Astrocyte of the hippocampus (primary cell): ENCODE data around the gene TIGD7.
"Not testable (repeated sequence)": the region's sequence is repeated elsewhere in the genome, so short reads cannot be mapped to it uniquely, and the experiment has no call there.

ENCODE experiments used
- DNase-seq: peaks from one replicate; pipeline ENCODE4 v3.0.0; 2011; ENCODE audit warnings: low read depth, low spot score

TIGD7 gene

DNA sequence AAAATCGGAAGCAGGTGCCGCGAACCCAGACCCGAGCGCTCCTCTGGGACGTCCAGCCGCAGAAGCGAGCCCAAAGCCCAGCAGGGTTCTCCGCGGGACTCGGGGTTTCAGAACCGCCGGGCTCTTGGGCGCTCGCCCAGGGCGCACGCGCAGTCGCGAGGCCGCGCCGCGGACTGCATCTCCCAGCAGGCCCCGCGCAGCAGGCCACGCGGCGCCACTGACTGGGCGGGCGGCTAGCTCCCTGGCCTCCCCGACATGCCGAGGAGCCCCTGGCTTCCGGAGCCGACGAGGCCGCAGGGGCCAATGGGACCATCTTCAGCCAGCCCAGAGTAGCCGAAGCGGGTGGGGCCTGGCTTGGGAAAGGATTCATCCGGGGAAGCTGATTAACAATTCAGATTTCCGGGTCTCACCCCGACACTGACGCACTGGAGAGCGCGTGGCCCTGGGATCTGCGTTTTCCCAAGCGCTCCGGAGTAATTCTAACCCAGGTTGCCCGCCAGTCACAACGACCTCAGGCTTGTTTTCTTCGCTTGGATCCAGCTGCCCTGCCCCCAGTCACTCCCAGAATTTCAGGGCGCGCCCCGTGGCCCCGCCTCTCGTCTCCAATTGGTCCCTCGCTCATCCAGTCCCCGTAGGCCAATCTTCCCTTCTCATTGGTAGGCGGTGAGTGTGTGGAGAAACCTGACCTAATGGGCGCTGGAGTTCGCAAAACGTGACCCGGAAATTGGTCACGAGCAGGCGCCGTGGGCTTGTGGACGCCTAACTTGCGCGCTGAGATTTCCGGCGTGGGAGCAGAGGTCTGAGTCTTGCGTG, 22.3 kb downstream of the TIGD7 start, which contains the start of gene ZNF263:
TSS of gene ZNF263 (plus strand) at position 762 of the 813 bp plus-strand sequence. CDS start 328 bp downstream, outside the sequence.
- peak; percentile 98 for DNase-seq

DNA sequence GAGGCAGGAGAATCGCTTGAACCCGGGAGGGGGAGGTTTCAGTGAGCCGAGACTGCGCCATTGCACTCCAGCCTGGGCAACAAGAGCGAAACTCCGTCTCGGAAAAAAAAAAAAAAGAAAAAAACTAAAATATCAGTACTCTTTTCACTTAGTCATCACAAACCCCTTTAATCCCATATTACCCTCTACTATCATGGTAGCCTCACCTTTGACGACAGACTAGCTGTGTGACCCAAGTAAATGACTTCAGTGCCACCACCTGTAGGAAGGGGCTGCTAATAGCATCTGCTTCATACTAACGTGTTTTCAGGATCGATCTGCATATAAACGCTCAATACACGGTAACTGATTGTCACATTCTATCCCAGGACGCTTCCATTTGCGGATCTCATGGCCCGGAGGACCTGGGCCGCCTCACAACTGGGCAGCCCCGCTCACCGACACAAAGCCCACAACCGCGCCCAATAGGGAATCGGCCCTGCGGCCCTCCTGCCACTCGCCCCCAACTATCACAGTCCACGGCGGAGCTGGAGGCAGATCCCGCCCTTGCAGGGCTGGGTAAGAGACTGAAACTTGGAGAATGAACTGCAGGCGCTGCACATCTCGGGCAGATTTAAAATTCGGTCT, 23.0 kb downstream of the TIGD7 start:
- no peak for DNase-seq

DNA sequence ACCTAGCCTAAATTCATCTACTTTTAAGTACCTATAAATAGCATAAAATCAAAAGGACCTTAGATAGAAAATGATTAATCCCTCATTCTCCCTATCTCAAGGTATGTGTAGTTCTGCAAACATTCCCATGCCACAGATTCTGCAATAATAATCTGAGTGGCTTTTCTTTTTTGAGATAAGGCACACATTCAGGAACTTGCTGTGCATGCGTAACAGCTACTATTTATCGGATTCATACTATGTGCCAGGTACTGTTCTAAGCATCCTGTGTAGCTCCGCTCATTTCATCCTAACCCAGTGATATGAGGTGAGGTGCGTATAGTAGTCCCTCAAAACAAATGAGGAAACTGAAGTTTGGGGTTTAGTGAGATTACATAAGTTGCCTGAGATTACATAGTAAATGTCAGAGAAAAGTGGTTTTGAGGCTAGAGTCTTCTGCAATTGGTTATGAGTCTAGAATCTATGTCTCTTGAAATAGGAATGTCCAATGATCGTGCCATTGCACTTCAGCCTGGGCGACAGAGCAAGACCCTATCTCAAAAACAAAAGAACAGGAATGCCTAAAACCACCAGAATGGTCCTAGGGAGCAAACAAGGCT, 23.9 kb downstream of the TIGD7 start:
- DNase-seq: no peak

DNA sequence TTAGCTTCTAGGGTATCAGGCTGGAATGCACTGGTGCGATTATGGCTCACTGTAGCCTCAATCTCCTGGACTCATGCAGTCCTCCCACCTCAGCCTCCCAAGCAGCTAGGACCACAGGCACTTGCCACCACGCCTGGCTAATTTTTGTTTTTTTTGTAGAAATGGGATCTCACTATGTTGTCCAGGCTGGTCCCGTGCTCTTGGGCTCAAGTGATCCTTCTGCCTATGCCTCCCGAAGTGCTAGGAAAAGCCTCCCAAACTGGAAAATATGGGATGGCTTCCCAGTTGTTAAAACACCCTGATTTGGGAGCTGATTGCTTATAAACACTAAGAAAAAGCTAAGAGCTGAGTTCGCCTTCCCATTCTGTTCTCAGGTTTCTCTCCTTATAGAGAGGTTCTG, 28.6 kb downstream of the TIGD7 start:
- DNase-seq: no peak

DNA sequence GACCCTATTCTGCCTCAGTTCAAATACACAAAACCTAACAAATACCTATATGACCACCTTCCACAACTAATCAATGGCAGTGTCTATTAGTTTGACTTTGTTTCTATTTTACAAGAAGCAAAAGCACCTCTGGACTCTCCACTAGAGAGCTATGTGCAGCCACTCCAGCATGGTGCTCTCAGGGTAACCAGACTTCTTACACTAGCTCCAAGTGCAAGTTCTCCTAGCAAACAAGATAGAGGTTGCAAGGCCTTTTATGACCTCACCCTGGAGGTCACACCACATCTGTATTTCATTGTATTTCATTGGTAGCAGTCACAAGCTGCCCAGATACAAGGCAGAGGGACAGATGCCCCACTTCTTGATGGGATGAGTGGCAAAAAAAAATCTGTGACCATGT, 30.3 kb downstream of the TIGD7 start:
- no peak for DNase-seq

DNA sequence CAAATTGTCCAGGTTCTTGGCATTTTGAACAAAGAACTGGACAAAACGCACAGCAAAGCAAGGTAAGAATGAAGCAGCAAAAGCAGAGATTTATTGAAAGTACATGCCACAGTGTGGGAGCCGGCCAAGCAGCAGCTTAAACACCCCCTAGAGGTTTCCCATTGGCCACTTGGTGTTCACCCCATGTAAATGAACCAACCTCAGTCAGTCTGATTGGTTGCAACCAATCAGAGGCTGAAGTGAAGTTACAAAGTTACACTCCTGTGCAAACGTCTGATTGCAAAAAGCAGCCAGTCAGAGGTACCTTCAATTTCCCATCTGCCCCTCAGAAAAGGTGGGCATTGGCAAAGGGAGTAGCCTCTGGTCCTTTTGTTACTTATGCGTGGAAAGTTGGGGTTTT, 30.7 kb downstream of the TIGD7 start:
- peak; percentile 15 for DNase-seq

DNA sequence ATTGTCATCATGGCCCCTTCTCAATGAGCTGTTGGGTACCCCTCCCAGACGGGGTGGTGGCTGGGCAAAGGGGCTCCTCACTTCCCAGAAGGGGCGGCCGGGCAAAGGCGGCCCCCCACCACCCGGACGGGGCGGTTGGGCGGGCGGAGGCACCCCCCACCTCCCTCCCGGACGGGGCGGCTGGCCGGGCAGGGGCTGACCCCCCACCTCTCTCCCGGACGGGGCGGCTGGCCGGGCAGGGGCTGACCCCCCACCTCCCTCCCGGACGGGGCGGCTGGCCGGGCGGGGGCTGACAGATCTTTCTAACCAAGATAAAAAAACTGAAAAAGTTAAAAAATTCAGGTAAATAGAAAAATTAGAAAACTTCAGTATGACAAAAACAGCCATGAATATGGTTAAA, 33.9 kb downstream of the TIGD7 start:
- DNase-seq: not testable (repeated sequence)

DNA sequence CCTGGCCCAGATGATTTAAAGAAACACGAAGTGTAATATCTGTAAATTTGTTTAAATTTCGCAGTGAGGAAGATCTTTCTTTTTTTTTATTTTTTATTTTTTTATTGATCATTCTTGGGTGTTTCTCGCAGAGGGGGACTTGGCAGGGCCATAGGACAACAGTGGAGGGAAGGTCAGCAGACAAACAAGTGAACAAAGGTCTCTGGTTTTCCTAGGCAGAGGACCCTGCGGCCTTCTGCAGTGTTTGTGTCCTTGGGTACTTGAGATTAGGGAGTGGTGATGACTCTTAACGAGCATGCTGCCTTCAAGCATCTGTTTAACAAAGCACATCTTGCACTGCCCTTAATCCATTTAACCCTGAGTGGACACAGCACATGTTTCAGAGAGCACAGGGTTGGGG, 34.5 kb downstream of the TIGD7 start:
- not testable (repeated sequence) for DNase-seq

DNA sequence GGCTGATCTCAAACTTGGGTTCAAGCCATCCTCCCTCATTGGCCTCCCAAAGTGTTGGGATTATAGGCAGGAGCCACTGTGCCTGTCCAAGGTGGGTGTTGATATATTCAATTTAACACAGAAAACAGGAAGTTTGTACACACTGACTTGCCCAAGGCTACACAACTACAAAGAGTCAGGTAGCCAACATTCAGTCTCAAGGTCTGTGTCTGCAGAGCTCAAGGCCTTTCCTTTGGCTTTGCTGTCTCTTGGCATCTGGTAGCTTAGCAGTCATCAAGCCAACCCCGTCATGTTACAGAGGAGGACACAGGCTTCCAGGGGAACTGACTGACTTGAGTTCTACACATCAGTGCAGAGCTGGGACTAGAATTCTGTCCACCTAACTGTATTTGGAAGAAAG, 36.9 kb downstream of the TIGD7 start:
- no peak for DNase-seq

DNA sequence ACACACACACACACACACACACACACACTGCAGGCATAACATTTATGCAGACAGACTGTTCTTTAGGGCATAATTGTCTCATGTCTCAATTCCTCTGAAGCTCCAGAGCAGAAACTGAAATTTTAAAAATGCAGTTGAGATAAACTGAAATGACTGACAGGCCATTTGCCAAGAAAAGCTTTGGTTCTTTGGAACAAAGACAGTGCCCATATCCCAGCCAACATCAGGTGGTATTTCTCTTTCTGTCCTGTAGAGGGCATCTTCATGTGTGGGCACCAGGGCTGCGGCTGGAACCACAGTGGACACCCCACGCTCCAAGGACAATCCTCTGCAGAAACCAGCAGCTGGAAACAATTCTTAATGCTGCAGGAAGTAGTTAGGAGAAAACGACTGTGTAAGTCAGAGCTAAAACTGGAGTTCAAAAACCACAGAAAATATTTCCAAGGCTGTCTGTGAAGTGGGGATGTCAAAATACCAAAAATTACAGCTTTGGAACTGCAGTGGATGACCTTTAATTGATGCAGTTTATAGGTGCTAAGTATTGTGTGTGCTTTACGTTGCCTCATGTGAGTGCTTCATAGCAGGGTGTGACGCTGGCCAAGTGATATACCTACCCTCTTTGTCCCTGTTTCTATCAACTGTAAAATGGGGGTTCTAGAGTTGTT, 38.2 kb downstream of the TIGD7 start:
- peak; percentile 73 for DNase-seq

DNA sequence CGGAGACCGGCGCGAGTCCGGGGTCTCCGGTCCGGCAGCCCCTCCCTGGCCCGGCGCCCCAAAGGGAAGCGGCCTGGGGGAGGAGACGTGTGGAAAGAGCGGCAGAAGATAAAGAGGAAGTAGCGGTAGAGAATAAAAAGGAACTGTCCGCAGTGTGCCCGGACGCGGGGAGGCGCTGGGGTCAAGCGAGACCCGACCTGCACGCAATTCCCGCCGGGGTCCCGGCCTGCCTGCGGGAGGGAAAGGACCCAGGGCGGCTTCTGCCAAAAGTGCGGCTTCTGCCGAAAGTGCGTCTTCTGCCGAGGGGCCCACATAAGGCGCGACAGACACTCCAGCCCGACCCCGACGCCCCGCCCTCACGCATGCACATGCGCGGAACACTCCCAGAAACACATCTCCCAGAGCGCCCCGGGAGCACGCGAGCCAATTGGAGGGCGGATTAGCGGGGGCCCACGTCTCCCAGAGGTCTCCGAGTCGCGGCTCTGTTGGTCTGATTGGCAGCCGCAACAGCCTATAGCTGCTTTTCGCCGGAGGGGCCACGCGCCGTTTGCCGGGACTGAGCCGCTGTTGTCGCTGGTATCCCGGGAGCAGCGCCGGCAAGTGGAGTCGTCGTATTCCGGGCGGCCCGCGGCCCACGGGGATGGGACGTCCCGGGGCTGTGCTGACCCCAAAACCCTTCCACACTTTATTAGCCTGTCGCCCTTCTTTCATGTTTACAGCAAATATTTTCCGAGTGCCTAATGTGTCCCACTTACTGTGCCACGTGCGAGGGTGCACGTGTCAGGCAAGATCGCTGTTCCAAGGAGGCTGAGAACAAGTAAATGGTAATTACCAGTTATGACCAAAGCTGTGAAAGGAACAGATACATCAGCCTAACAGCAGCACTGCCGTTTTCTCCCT, 40.8 kb downstream of the TIGD7 start:
- DNase-seq: peak; percentile 99

DNA sequence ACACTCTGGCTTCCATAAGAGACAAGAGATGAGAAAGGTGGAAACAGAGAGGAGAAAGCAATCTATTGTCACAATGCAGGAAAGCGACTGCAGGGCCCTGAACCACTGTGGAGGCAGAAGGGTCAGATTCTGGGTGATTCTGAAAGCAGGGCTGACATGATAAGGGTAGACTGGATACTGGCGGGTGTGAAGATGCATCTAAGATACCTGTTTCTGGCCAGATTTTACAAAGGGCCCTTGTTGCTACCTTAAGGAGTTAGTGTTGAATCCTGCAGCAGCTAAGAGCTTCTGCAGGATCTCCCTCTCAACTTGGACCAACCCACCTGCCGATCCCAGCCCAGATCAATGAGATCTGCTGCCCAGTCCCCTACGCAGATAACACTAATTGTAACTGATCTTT, 42.7 kb downstream of the TIGD7 start:
- DNase-seq: no peak

DNA sequence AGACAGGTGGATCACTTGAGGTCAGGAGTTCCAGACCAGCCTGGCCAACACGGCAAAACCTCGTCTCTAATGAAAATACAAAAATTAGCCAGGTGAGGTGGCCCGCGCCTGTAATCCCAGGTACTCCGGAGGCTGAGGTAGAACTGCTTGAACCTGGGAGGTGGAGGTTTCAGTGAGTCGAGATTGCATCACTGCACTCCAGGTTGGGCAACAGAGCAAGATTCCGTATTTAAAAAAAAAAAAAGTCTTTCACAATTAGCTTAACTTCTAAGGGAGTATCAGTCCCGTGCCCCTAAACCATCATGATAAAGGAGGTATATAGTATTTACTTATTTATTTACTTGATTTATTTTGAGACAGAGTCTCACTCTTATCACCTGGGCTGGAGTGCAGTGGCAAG, 45.4 kb downstream of the TIGD7 start:
- no peak for DNase-seq

DNA sequence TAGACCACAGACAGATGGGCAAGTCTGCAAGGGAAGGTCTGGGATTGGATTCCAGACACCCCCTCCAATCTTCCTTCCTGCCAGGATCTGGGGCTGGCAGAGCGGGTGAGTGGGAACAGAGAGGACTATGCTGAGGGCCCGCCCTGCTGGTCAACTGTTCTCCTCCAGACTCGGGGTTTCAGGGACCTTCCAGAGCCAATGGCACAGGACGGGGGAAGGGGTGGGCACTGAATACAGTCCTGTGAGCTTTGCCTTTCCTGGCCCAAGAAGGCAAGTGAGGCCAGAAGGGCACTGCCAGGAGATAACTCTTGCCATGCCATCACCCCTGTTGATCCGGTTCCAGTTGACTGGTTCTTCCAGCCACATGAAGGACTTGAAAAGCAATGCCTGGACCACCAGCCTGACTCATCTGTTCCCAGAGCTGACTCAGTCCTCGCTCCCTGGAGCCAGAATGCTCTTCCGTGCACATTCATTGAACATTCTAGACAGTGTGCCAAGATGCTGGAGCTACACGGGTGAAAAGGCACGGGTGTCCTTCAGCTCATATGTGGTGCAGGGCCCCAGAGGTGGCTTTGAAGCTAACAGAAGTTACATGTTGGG, 48.3 kb downstream of the TIGD7 start:
- DNase-seq: peak; percentile 71

DNA sequence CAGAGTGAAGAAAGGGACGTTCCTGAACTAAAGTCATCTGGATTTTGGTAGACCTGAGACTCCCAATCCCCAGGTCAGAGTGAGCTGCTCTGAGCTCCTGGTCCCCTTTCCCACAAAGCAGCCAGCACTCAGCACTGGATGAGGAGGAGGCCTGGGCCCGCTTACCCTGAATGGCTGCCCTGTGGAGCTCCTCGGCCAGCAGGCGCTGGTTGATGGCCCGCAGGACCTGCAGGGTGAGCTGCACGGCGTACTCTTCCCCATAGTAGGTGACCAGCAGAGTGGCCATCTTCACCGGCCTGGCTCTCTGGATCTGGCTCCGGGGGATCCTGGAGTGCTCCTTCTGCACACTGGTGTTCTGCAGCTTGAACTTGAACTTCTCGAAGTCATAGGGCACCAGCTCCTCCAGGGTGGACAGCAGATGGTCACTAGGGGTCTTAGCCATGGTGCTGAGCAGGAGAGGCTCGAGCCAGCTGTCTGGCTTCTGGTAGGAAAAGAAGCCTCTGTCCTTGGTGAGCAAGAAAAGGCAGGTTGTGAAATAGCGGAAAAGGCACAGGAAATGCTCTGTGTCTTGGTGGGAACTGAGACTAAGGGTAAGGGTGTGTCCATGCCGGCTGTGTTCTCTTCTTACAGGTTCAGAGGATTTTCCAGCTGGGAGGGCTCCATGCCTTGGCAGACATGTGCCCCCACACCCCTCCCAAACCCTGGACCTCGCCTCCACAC, 48.9 kb downstream of the TIGD7 start, which contains the start of gene MEFV:
TSS of gene MEFV (minus strand) at position 488 of the 720 bp plus-strand sequence. CDS start at position 442, 46 bp downstream.
- DNase-seq: peak; percentile 19

DNA sequence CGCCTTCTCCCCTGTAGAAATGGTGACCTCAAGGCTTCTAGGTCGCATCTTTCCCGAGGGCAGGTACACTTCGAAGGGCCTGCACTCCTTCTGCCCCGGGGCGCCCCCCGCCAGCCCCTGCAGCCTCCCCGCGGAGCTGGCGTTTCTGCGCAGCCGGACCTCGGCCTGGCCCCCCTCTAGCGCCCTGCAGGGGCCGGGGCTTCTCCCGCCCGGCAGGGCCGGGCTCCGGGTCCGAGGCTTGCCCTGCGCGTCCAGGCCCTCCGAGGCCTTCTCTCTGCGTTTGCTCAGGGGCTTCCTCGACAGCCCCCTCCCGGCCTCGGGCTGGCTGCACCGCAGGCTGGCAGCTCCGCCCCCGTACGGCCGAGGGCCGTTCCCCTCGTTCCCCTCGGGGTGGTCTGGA, 50.9 kb downstream of the TIGD7 start:
- DNase-seq: no peak

DNA sequence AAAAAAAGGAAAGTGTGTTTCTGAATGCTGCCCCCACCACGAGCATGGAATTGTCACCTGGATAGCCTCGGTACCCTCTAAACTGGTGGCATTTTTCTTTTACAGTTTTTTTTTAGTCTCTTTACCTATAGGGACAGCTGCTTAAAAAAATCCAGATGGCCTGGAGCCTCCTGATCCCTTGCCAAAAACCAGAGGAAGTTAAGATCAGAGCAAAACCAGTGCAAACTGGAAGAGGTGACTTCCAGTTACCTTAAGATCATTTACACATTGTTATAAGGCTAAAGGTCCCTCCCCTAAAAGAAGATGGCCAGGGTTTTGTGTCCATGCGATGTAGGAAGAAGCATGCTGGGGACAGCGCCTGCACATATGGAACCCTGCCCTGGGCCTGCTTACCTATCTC, 52.3 kb downstream of the TIGD7 start:
- DNase-seq: no peak

DNA sequence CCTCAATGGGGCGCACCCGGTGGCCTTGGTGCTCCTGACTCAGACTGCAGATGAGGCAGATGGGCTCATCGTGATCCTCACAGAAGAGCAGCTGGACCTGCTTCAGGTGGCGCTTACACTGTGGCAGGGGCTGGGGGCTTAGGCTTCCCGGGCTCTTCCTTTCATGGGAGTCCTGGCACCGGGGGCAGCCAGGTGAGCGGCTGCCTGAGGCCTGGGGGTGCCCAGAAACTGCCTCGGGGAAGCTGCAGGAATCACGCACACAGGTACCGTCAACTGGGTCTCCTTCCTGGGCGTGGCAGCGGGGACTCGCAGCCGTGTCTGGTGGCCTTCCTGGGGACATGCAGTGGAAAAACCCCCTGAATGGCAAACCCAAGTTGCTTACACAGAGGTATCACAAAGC, 55.8 kb downstream of the TIGD7 start:
- DNase-seq: no peak

DNA sequence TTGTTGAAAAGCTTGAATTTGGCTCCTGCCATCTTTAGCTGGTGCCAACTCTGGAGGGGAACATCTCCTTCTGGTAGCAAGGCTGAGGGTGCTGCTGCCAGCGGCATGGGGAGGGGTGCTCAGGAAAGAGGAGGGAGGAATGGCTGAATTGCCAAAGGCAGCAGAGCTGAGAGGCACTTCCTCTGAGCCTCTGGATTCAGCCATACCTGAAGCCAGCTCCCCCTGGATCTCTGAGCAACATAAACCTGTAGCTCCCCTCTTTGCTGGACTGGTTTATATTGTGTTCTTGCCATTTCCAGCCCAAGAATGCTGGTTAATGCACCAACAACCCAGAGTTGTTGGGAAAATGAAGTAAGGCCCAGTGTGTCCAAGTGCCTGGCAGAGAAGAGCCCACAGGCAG, 56.2 kb downstream of the TIGD7 start:
- no peak for DNase-seq
